Thoracic aorta (tissue), 2 donors: ENCODE results near the gene TK2. TPM values are rescaled to one million over a fixed set of nuclear protein-coding genes. Genes with fewer than 3 reads are reported as not detected.

Source experiments
- ATAC-seq: fragments of 150-250 bp; one replicate; pipeline ENCODE4 v1.8.0; 2017; ENCODE audit warnings: low read depth; ENCODE audit not compliant: insufficient number of reproducible peaks, low FRiP score
- DNase-seq: peaks from one replicate; pipeline ENCODE4 v3.0.0-alpha.2; 2020; ENCODE audit warnings: low spot score
- H3K27ac ChIP-seq, 2 donors: fragments of 200-600 bp; sonication (generic); 1 replicate in 1 of 2; 2 replicates in 1 of 2; pipeline ENCODE4 v1.5.1; 2016; ENCODE audit warnings: mild to moderate bottlenecking in 2 of 2, moderate library complexity in 2 of 2
- H3K27me3 ChIP-seq: fragments of 200-600 bp; sonication (generic); replicated peaks from 2 replicates; pipeline ENCODE4 v1.6.0; 2016; ENCODE audit warnings: mild to moderate bottlenecking; ENCODE audit not compliant: insufficient read depth
- H3K36me3 ChIP-seq: fragments of 200-600 bp; sonication (generic); one replicate; pipeline ENCODE4 v1.5.1; 2016
- H3K4me1 ChIP-seq, 2 donors: fragments of 200-600 bp; sonication (generic); 1 replicate in 1 of 2; 2 replicates in 1 of 2; pipeline versions ENCODE4 v1.5.1 to v1.6.0; 2016; ENCODE audit warnings: low read depth in 2 of 2, mild to moderate bottlenecking in 1 of 2; ENCODE audit not compliant: control insufficient read depth in 1 of 2
- H3K4me3 ChIP-seq: fragments of 200-600 bp; sonication (generic); 2 replicates; pipeline ENCODE4 v1.5.1; 2016; ENCODE audit warnings: mild to moderate bottlenecking
- H3K9me3 ChIP-seq: fragments of 200-600 bp; sonication (generic); 2 replicates; pipeline ENCODE4 v1.5.1; 2016
- total RNA-seq, 2 donors: library from RNA; depleted of rRNA; stranded (reverse); fragments of >200 nt; gene quantifications; one replicate each; pipeline versions ENCODE4 v1.1.0 to v1.2.3, GENCODE V29; 2016
- TF ChIP-seq, protein P1 (sequence below): fragments of 200-600 bp; sonication (generic); IDR thresholded peaks from one replicate; pipeline ENCODE4 v1.5.1; 2019; ENCODE audit warnings: antibody characterized with exemption

The TK2 gene
- total RNA-seq, 2 donors from 2014 or later: 41.7 to 55.5 TPM

DNA sequence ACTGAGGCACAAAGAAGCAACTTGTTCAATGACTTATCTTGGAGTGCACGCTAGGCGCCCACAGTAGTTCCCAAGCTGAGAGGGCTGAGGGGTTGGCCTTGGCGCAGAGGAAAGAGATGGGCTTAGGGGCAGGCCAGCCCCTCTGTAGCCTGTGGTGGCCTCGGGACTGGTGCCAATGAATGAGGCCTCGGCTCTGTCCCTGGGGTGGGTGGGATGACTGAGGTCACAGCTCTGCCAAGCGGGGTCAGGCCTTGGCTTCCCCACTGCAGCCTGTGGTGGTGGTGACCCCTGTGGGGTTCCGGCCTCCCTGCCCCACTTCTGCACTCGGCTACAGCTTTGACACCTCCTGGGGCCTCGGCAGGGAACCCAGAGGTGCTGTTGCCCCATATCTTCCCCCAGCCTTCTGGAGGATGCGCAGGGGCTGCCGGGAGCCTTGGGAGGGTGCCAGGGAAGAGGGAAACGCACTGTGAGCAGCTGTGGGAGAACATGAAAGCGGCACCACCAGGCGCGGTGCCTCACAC, 76.8 kb downstream of the TK2 start:
- DNase-seq: no peak

DNA sequence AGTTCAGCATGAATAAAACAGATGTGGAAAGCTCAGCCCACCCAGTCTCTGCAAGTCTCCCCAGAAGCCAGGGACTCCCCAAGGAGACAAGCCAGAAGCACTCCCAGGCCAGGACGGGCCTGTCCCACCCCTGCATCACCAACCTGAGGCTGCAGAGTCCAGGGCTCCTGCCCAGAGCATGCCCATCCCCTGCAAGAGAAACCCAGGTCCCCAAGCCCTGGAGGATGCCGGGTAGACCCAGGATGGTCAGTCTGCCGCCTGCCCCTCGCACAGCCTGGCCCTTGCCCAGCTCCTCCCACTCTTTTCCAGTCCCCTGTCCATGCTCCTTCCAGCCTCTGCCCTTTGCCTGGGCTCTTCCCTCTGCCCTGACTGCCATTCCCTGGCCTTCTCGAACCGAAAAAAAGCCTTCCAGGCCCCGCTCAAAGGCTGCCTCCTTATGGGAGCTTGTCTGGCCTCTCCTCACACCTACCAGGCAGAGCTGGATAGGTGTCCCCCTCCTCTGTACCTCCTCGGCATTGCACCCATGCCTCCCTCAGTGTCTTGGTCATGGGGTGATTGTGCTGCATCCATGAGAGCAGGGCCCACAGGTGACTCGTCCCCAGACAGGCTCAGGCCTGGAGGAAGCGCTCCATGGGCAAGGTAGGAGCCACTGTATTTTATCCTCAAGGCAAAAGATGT, 78.1 kb downstream of the TK2 start:
- Histone ChIP-seq H3K27me3 (no peaks in the 10 kb centered on the region), H3K36me3 (no peaks in the 10 kb centered on the region), H3K27ac (no peak overlapping the region), H3K4me1 (no peaks in the 10 kb centered on the region), H3K9me3 (no peaks in the 10 kb centered on the region), H3K4me3 (no peak overlapping the region)
- TF ChIP-seq, protein P1, sequence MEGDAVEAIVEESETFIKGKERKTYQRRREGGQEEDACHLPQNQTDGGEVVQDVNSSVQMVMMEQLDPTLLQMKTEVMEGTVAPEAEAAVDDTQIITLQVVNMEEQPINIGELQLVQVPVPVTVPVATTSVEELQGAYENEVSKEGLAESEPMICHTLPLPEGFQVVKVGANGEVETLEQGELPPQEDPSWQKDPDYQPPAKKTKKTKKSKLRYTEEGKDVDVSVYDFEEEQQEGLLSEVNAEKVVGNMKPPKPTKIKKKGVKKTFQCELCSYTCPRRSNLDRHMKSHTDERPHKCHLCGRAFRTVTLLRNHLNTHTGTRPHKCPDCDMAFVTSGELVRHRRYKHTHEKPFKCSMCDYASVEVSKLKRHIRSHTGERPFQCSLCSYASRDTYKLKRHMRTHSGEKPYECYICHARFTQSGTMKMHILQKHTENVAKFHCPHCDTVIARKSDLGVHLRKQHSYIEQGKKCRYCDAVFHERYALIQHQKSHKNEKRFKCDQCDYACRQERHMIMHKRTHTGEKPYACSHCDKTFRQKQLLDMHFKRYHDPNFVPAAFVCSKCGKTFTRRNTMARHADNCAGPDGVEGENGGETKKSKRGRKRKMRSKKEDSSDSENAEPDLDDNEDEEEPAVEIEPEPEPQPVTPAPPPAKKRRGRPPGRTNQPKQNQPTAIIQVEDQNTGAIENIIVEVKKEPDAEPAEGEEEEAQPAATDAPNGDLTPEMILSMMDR: no peak
- ATAC-seq: no peak
- DNase-seq: no peak

More for the DNA sequence above, 76.8 kb downstream of the TK2 start:
- ATAC-seq: no peak
- no peaks in the 10 kb centered on the region for H3K27me3 ChIP-seq
- TF ChIP-seq, protein P1: no peak
- no peak overlapping the region for H3K27ac ChIP-seq
- no peaks in the 10 kb centered on the region for H3K4me1 ChIP-seq
- H3K4me3 ChIP-seq: no peak overlapping the region
- no peaks in the 10 kb centered on the region for H3K9me3 ChIP-seq
- H3K36me3 ChIP-seq: no peaks in the 10 kb centered on the region

DNA sequence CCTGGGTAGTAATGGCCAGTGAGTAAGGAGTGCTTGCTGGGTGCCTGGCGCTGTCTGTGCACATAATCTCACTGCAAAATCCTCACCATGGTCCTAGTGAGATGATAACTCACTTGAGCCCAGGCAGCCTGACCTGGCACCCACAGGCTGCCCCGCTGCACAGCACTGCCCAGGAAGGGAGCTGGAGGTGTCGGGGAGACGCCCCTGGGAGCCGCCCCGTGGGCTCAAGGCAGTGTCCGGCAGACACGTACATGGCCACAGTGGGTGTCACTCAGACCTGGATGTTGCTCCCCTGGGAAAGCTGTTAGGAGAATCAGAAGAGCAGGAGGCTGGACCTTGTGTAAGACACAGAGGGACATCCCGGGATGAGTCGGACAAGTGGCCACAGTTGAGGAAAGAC, 78.7 kb downstream of the TK2 start:
- no peaks in the 10 kb centered on the region for H3K36me3 ChIP-seq
- TF ChIP-seq, protein P1: no peak
- no peaks in the 10 kb centered on the region for H3K4me1 ChIP-seq
- peaks cover 4% of the 10 kb centered on the region for H3K9me3 ChIP-seq
- H3K27me3 ChIP-seq: no peaks in the 10 kb centered on the region
- DNase-seq (no peak), ATAC-seq (no peak)
- no peak overlapping the region for H3K27ac ChIP-seq
- H3K4me3 ChIP-seq: no peak overlapping the region

DNA sequence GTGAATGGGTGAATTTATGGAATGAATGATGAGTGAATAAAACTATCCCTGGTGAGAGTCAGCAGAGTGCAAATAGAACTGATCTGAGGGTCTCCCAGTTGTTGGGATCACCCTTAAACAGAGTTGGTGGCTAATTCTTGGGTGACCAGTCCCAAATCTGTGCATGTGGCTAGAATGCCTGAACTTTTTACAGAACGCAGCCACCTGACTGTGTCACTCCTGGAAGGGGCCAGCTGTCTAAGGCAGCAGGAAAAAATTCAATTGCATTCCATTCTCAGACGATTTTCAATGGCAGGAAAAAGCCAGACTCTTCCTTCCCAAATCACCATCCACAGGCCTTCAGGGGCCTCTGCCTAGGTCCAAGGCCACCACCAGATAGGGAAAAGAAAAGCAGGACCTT, 79.4 kb downstream of the TK2 start:
- DNase-seq (no peak), ATAC-seq (no peak)
- H3K36me3 ChIP-seq: no peaks in the 10 kb centered on the region
- no peaks in the 10 kb centered on the region for H3K4me1 ChIP-seq
- no peak overlapping the region for H3K4me3 ChIP-seq
- H3K27me3 ChIP-seq: no peaks in the 10 kb centered on the region
- H3K27ac ChIP-seq: no peak overlapping the region
- H3K9me3 ChIP-seq: peaks cover 6% of the 10 kb centered on the region
- TF ChIP-seq, protein P1: no peak

DNA sequence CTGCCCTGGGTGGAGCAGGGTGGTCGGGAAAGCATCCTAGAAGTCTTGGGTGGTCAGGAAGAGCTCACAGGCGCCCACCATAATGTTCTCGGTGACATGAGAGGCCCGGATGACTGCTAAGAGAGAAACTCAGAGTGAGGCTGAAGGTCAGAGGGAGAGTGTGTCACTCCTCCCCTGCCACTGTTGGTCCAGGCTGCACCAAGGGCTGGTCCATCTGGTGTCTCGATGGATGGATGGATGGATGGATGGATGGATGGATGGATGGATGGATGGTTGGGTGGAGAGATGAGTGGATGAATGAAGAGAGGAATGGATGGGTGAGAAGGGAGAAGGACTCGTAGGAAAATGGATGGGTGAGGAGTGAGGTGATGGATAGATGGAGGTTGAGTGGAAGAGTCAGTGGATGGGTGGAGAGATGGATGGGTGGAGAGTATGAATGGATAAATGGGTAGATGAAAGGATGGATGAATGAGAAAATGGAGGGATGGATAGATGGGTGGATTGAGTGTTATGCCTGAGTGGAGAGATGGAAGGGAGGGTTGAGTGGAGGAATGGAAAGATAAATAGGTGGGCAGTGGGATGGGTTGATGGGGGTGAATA, 79.9 kb downstream of the TK2 start:
- peaks cover 6% of the 10 kb centered on the region for H3K9me3 ChIP-seq
- H3K4me1 ChIP-seq: no peaks in the 10 kb centered on the region
- H3K27ac ChIP-seq: no peak overlapping the region
- DNase-seq (no peak), ATAC-seq (no peak)
- no peaks in the 10 kb centered on the region for H3K27me3 ChIP-seq
- H3K4me3 ChIP-seq: no peak overlapping the region
- H3K36me3 ChIP-seq: no peaks in the 10 kb centered on the region
- TF ChIP-seq, protein P1: no peak
